ENCODE results near the gene PIGU.

Gene PIGU

DNA sequence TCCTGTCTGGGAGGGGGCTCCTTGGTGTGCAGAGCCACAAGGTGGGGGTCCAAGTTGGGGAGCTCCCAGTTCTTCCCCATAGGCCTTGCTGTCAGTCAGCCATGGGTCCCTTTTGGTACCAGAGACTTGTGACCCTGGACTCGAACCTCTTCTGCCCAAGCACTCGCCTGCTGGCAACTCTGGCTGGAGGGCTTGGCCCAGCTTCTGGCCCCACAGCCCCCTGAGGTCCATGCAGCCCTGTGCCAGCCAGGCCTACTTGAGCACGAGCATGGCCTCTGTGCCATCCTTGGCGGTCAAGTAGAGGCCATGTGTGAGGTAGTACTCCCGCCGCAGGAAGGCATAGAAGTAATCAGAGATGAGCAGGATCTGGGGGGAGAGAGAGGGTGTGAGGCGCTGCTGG lies 116.3 kb downstream of the PIGU start:
- Histone ChIP-seq H3K27me3 (ENCODE audit: insufficient read depth, low read depth, severe bottlenecking) (no peaks in the 10 kb centered on the region), H3K27ac (no peak overlapping the region), H3K36me3 (peaks cover 2% of the 10 kb centered on the region), H3K9me3 (ENCODE audit: severe bottlenecking) (no peaks in the 10 kb centered on the region), H3K4me3 (ENCODE audit: low read depth, low read length) (no peak overlapping the region)
- no peak for DNase-seq
- TF ChIP-seq, protein P1, sequence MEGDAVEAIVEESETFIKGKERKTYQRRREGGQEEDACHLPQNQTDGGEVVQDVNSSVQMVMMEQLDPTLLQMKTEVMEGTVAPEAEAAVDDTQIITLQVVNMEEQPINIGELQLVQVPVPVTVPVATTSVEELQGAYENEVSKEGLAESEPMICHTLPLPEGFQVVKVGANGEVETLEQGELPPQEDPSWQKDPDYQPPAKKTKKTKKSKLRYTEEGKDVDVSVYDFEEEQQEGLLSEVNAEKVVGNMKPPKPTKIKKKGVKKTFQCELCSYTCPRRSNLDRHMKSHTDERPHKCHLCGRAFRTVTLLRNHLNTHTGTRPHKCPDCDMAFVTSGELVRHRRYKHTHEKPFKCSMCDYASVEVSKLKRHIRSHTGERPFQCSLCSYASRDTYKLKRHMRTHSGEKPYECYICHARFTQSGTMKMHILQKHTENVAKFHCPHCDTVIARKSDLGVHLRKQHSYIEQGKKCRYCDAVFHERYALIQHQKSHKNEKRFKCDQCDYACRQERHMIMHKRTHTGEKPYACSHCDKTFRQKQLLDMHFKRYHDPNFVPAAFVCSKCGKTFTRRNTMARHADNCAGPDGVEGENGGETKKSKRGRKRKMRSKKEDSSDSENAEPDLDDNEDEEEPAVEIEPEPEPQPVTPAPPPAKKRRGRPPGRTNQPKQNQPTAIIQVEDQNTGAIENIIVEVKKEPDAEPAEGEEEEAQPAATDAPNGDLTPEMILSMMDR (IDR thresholded peaks at IDR 0.05; ENCODE audit: low read depth, low read length) = no peak

DNA sequence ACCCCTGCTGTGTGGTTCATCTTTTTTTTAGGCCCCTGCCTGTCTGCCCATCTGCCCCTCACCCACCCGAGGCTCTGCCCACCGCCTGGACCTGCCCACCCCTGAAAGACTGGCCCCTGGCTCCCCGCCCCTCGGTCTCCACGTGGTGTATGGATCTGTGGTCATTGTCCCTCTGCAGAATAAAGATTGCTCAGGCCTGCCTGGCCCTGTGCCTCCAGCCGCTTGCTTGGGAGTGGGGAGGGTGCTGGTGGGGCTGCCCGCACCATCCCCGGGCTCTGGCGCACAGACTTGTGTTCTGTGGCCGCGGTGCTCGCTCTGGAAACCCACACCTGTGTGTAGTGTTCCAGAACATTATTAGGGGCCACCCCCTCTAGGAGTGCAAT lies 116.8 kb downstream of the PIGU start:
- DNase-seq = no peak
- peaks cover 2% of the 10 kb centered on the region for H3K36me3 ChIP-seq
- H3K27ac ChIP-seq = no peak overlapping the region
- no peak overlapping the region for H3K4me3 ChIP-seq (ENCODE audit: low read depth, low read length)
- TF ChIP-seq, protein P1 (IDR thresholded peaks at IDR 0.05; ENCODE audit: low read depth, low read length) = no peak
- no peaks in the 10 kb centered on the region for H3K27me3 ChIP-seq (ENCODE audit: insufficient read depth, low read depth, severe bottlenecking)
- H3K9me3 ChIP-seq (ENCODE audit: severe bottlenecking) = no peaks in the 10 kb centered on the region

DNA sequence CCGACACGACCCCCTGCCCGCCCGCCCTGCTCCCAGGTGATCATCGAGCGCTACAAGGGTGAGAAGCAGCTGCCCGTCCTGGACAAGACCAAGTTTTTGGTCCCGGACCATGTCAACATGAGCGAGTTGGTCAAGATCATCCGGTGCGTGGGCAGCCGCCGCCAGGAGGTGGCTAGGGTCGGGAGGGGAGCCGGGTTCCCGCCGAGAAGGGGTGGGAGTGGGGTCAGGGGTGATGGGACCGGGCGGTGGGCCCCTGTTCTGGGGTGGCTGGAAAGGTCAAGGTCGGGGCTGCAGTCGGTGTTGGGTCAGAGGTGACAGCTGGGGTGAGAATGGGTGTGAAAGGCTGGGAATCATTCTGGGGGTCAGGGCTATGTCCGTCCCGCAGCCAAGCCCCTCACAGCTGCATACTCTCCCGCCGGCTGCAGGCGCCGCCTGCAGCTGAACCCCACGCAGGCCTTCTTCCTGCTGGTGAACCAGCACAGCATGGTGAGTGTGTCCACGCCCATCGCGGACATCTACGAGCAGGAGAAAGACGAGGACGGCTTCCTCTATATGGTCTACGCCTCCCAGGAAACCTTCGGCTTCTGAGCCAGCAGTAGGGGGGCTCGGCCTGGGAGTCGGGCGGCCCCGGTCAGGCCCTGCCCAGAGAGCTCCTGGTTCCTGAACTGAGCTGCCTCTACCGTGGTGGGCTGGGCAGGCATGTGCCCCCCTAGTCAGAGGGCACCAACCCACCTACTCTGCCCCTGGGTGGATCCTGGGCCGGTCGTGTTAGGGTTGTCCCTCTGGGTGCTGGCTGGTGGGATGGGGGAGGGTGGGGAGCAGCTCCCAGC lies 117.4 kb downstream of the PIGU start:
- Histone ChIP-seq H3K27ac (no peak overlapping the region), H3K4me3 (ENCODE audit: low read depth, low read length) (no peak overlapping the region), H3K36me3 (peaks cover 2% of the 10 kb centered on the region), H3K9me3 (ENCODE audit: severe bottlenecking) (no peaks in the 10 kb centered on the region), H3K27me3 (ENCODE audit: insufficient read depth, low read depth, severe bottlenecking) (no peaks in the 10 kb centered on the region)
- no peak for DNase-seq
- TF ChIP-seq, protein P1 (IDR thresholded peaks at IDR 0.05; ENCODE audit: low read depth, low read length) = no peak

DNA sequence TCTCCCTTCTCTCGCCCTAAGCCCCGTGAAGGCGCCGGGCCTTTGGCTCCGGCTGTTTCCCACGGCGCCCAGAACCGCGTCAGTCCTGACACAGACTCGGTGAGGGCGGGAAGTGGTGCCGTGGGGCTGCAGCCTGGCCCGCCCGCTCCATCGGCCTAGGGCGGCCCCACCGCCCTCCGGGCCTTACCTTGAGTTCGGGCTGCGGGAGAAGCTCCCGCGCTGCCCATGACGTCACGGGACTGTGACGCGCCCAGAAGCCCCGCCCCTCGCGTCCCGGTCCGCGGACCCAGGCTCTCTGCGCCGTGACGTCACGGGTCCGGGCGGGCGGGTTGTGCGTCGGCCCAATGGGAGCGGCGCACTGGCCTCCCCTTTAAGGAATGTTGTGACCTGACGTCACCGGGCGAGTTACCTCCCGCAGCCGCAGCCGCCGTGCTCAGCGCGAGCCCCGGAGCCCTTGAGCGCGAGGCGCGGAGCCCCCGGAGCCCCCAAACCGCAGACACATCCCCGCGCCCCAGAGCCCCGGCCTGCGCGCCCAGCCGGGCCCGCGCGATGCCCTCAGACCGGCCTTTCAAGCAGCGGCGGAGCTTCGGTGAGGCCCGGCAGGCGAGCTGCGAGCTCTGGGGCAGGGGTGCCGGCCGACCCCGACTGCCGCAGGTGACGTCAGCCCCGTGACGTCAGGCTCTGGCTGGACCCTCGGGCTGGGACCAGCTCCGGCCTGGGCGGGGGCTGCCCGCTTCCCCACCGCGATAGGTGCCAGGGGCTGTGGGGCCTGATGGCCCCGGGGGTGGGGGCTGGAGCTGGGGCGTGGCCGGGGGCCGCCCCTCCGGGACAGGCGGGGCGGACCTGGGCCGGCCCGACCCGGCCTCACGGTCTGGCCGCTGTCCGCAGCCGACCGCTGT lies 118.3 kb downstream of the PIGU start, which contains the start of gene MAP1LC3A:
TSS of gene MAP1LC3A (plus strand) at position 399 of the 899 bp plus-strand sequence. CDS start at position 550, 151 bp downstream.
- H3K9me3 ChIP-seq (ENCODE audit: severe bottlenecking) = no peaks in the 10 kb centered on the region
- H3K4me3 ChIP-seq (ENCODE audit: low read depth, low read length) = no peak within 1 kb of the TSS
- TF ChIP-seq, protein P1 (IDR thresholded peaks at IDR 0.05; ENCODE audit: low read depth, low read length) = no peak
- H3K36me3 ChIP-seq = peaks cover 2% of the 10 kb centered on the region
- H3K27me3 ChIP-seq (ENCODE audit: insufficient read depth, low read depth, severe bottlenecking) = no peaks in the 10 kb centered on the region
- H3K27ac ChIP-seq = no peak within 1 kb of the TSS
- no peak for DNase-seq

DNA sequence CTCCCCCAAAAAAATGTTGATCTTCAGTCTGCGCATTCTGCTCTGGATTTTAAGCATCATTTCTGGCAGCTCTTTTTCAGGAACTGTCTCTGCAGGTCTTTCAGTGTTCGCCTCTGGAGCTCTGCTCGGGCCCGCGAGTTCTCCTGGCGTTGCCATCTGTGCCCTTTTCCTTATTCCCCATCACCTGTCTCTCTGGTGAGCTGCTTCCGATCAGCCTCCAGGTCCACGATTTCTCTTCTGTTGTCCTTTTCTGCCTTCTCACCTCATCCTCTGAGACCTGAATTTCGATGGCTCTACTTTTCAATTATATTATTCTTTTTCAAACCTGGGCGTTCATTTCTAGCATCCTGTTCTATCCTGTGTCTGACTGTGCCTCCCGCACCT lies 119.0 kb downstream of the PIGU start:
- H3K36me3 ChIP-seq = peaks cover 2% of the 10 kb centered on the region
- DNase-seq = no peak
- TF ChIP-seq, protein P1 (IDR thresholded peaks at IDR 0.05; ENCODE audit: low read depth, low read length) = no peak
- no peak overlapping the region for H3K4me3 ChIP-seq (ENCODE audit: low read depth, low read length)
- no peaks in the 10 kb centered on the region for H3K9me3 ChIP-seq (ENCODE audit: severe bottlenecking)
- H3K27me3 ChIP-seq (ENCODE audit: insufficient read depth, low read depth, severe bottlenecking) = no peaks in the 10 kb centered on the region
- H3K27ac ChIP-seq = no peak overlapping the region
